Measurements from ENCODE around the gene RANBP3.

Gene RANBP3

DNA sequence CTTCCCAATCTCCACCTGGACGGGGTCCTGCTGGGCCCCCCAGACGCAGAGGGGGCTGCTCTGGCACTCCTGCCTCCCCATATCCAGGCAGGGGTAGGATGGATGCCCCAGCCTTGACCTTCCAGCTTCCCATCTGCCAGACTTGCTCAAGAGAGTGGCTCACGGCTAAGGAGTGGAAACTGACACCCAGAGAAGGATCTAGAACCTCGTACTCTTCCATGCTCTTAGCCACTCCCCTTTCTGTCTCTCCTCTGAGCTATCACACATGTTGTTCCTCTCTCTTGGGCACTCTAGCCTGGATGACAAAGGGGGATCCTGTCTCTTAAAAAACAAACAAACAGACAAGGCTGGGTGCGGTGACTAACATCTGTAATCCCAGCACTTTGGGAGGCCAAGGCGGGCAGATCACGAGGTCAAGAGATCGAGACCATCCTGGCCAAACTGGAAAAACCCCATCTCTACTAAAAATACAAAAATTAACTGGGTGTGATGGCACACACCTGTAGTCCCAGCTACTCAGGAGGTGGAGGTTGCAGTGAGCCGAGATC is 95.4 kb downstream of the RANBP3 start:
- H4K20me1 ChIP-seq (ENCODE audit: insufficient read depth, low read length), result no peaks in the 10 kb centered on the region
- no peak overlapping the region for H3K4me2 ChIP-seq (ENCODE audit: low read length)
- no peaks in the 10 kb centered on the region for H3K36me3 ChIP-seq (ENCODE audit: insufficient read depth, low read length)
- no peak overlapping the region for H3K4me3 ChIP-seq (ENCODE audit: low read depth, low read length, poor library complexity, severe bottlenecking)
- H3K9me2 ChIP-seq (ENCODE audit: low read depth, low read length), result no peaks in the 10 kb centered on the region
- no peak overlapping the region for H3K27ac ChIP-seq (ENCODE audit: low read depth, low read length, poor library complexity, severe bottlenecking)
- H2AFZ ChIP-seq (ENCODE audit: low read length), result no peak overlapping the region
- H3K4me1 ChIP-seq (ENCODE audit: insufficient read depth, low read length, severe bottlenecking), result no peaks in the 10 kb centered on the region
- no peak overlapping the region for H3K9ac ChIP-seq (ENCODE audit: low read length)
- no peaks in the 10 kb centered on the region for H3F3A ChIP-seq (ENCODE audit: insufficient read depth, low read length)
- no peaks in the 10 kb centered on the region for H3K79me2 ChIP-seq (ENCODE audit: insufficient read depth, low read length)
- H3K27me3 ChIP-seq (ENCODE audit: insufficient read depth, low read length), result peaks cover 7% of the 10 kb centered on the region; the same call in 1 of the 2 replicates
- no peak for TF ChIP-seq EZH2 (IDR thresholded peaks at IDR 0.05; ENCODE audit: borderline replicate concordance, low read length)
- TF ChIP-seq, protein P1, sequence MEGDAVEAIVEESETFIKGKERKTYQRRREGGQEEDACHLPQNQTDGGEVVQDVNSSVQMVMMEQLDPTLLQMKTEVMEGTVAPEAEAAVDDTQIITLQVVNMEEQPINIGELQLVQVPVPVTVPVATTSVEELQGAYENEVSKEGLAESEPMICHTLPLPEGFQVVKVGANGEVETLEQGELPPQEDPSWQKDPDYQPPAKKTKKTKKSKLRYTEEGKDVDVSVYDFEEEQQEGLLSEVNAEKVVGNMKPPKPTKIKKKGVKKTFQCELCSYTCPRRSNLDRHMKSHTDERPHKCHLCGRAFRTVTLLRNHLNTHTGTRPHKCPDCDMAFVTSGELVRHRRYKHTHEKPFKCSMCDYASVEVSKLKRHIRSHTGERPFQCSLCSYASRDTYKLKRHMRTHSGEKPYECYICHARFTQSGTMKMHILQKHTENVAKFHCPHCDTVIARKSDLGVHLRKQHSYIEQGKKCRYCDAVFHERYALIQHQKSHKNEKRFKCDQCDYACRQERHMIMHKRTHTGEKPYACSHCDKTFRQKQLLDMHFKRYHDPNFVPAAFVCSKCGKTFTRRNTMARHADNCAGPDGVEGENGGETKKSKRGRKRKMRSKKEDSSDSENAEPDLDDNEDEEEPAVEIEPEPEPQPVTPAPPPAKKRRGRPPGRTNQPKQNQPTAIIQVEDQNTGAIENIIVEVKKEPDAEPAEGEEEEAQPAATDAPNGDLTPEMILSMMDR (IDR thresholded peaks at IDR 0.05; ENCODE audit: low read length), result no peak
- no peaks in the 10 kb centered on the region for H3K9me3 ChIP-seq (ENCODE audit: low read length)

DNA sequence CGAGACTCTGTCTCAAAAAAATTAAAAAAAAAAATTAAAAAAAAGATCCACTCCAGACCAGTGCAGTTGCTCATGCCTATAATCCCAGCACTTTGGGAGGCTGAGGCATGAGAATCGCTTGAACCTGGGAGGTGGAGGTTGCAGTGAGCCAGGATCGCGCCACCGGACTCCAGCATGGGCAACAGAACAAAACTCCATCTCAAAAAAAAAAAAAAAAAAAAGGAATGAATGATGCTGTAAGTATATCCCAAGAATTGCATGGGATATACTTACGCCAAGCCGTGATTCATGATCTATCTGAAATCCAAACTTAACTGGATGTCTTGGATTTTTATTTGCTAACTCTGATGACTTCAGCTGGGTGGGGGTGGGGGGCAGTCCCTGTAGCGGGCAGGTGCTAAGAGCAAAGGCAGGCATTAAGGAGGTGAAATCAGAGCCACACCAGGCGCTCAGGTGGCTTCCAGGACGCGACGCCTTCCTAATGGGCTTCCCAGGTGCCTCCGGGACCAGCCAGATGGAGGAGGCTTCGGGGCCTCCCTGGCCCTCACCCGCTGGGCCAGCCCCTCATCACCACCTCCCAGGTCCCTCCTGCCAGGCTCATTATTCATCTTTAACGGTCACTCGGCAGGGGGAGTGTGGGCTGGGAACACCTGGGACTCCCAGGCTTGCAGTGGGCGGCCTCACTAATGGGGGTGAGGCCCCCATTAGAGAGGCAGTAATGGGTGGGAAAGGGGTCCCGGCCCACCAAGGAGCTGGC is 96.2 kb downstream of the RANBP3 start:
- Histone ChIP-seq H3K9me2 (ENCODE audit: low read depth, low read length) (no peaks in the 10 kb centered on the region), H3K27me3 (ENCODE audit: insufficient read depth, low read length) (peaks cover 7% of the 10 kb centered on the region; the same call in 1 of the 2 replicates), H3K4me3 (ENCODE audit: low read depth, low read length, poor library complexity, severe bottlenecking) (no peak overlapping the region), H3K9me3 (ENCODE audit: low read length) (no peaks in the 10 kb centered on the region), H3K36me3 (ENCODE audit: insufficient read depth, low read length) (no peaks in the 10 kb centered on the region), H2AFZ (ENCODE audit: low read length) (no peak overlapping the region), H3F3A (ENCODE audit: insufficient read depth, low read length) (no peaks in the 10 kb centered on the region), H3K79me2 (ENCODE audit: insufficient read depth, low read length) (no peaks in the 10 kb centered on the region), H3K9ac (ENCODE audit: low read length) (no peak overlapping the region), H3K4me2 (ENCODE audit: low read length) (no peak overlapping the region), H4K20me1 (ENCODE audit: insufficient read depth, low read length) (no peaks in the 10 kb centered on the region), H3K4me1 (ENCODE audit: insufficient read depth, low read length, severe bottlenecking) (no peaks in the 10 kb centered on the region), H3K27ac (ENCODE audit: low read depth, low read length, poor library complexity, severe bottlenecking) (no peak overlapping the region)
- TF ChIP-seq, protein P1 (IDR thresholded peaks at IDR 0.05; ENCODE audit: low read length), result no peak
- no peak for TF ChIP-seq EZH2 (IDR thresholded peaks at IDR 0.05; ENCODE audit: borderline replicate concordance, low read length)

DNA sequence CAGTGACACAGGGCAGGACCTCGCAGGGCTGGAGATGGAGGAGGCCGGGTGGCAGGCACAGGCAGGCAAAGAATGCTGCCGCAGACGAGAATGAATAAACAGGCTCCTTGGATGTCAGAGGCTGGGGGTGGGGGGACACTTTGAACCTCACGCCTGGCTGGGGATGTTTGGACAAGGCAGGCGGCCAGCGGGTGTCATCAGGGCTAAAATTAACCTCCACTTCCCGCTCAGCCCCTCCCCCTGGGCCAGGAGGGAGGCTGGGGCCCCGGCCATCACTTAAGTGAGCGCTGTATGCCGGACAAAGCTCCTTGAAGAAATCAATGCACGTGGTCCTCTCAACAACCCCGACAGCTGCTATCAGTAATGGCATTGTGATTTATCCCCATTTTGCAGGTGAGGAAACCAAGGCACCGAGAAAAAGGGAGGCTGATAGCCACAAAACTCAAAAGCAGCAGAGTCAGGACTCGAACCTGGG is 97.3 kb downstream of the RANBP3 start:
- no peaks in the 10 kb centered on the region for H3K9me2 ChIP-seq (ENCODE audit: low read depth, low read length)
- no peak overlapping the region for H3K4me2 ChIP-seq (ENCODE audit: low read length)
- H3K4me1 ChIP-seq (ENCODE audit: insufficient read depth, low read length, severe bottlenecking), result no peaks in the 10 kb centered on the region
- no peaks in the 10 kb centered on the region for H3K9me3 ChIP-seq (ENCODE audit: low read length)
- H3F3A ChIP-seq (ENCODE audit: insufficient read depth, low read length), result no peaks in the 10 kb centered on the region
- 0 out of 2 replicates have a peak, but pooled peaks cover 4% of the 10 kb centered on the region for H3K27me3 ChIP-seq (ENCODE audit: insufficient read depth, low read length)
- TF ChIP-seq, protein P1 (IDR thresholded peaks at IDR 0.05; ENCODE audit: low read length), result no peak
- TF ChIP-seq EZH2 (IDR thresholded peaks at IDR 0.05; ENCODE audit: borderline replicate concordance, low read length), result no peak
- H4K20me1 ChIP-seq (ENCODE audit: insufficient read depth, low read length), result no peaks in the 10 kb centered on the region
- H3K79me2 ChIP-seq (ENCODE audit: insufficient read depth, low read length), result no peaks in the 10 kb centered on the region
- no peak overlapping the region for H3K9ac ChIP-seq (ENCODE audit: low read length)
- no peak overlapping the region for H3K4me3 ChIP-seq (ENCODE audit: low read depth, low read length, poor library complexity, severe bottlenecking)
- H3K36me3 ChIP-seq (ENCODE audit: insufficient read depth, low read length), result no peaks in the 10 kb centered on the region
- H3K27ac ChIP-seq (ENCODE audit: low read depth, low read length, poor library complexity, severe bottlenecking), result no peak overlapping the region
- no peak overlapping the region for H2AFZ ChIP-seq (ENCODE audit: low read length)
